T-helper 22 cell (primary cell): ENCODE measurements around the gene NAV3.

Experiments
- DNase-seq: peaks from one replicate; pipeline ENCODE4 v3.0.0-alpha.2; 2020; ENCODE audit warnings: low read depth

The NAV3 gene

DNA sequence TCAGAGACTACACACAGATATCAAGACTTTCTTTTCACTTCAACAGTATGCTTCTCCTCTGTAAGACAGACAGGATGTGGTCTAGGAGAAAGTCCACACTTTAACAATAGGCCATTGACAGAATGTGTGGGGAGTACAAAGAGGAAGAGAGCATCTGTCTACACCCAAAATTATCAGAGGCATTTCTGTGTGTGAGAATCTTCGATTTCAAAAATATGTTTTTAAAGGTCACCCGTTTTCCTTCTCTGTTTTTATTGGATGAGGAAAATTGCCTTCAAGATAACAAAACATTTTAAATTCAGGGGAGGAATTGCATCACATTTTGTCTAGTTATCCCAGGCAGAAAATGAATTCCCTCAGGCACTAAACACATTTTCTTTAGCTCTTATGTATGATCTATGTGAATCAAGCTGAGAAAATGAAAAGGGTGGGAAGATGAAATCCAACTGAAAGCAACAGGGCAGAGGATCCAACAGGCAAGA is 16.4 kb downstream of the NAV3 start:
- no peak for DNase-seq

DNA sequence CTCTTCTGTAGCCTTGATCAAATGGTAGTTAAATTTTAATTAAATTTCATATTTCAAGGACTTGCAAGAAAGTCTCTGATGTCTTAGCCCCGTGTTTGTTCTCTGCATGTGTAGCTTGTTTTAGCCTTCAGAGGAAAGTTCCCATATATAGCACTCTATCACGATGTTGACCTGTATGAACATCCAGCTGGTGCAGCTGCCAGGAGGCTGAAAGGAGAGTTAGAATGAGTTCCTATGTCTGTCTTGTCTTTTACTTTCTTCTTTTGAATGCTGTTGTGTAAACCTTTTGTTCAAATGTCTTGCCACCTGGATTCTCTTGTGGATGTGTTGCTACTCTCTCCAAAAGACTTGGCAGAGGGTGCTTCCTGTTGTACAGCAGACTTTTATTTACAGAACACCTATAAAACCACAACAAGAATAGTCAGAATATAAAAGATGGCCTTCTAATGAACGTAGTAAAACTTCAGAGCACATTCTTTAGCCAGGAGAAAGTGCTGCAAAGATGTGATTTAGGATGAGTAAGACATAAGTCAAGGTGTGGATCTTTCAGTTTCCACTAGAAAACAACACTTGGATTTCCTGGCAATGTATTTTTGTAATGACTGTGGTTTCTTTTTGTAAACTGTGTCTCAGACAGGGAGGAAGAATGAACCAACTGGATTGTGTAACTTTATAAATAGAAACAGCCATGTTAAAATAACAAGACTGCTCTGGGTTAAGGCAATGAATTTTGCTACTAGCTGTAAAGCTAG is 17.2 kb downstream of the NAV3 start:
- DNase-seq: no peak

DNA sequence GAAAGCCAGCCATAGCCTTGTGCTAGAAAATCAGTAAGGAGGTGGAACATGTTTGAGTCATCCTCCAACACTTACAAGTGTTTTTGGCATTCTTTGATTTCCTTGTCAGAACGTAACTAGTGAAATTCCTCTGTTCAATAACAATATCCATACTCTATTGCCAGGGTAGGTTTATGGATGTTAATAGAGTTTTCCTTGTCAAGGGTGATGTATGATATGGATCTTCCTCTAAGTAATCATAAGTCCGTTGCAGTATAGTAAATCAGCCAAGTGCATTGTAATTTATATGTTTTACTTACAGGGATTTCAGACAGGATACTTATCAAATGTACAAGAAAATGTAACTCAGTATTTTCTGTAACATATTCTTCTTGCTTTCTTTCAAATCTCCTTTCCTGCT is 19.4 kb downstream of the NAV3 start:
- DNase-seq: no peak

DNA sequence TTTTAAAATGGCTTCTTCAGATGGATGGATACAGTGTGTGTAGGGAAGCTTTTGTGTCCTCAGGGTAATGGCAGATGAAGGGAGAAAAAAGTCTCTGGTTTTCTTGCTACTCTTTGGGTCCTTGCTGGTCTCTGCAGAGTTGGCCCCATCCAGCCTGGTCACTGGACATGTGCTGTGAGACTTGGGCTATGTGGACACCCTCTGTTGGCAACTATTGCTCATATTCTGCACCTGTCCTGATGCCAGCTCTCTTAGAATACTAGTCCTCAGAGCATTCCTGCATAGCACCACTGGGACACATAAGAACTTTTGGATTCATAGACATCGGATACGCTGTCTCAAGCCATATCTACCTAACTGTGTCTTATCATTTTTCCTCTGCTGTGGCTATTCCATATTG is 20.0 kb downstream of the NAV3 start:
- no peak for DNase-seq

DNA sequence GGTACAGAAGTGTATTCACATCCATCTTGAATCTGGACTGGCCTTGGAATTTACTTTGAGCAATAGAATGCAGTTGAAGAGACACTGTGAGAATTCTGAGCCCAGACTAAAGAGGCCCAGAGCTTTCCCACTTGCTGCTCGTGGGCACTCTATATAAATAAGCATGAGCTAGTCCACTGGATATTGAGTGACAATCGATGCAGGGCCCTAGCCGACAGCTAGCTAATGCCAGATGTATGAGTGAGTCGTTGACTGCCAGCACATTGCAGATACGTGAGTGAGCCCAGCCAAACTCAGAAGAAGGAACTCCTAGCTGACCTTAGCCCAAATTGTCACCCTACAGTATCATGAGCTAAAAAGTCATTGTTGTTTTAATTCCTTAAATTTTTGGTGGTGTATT is 24.9 kb downstream of the NAV3 start:
- DNase-seq: no peak

DNA sequence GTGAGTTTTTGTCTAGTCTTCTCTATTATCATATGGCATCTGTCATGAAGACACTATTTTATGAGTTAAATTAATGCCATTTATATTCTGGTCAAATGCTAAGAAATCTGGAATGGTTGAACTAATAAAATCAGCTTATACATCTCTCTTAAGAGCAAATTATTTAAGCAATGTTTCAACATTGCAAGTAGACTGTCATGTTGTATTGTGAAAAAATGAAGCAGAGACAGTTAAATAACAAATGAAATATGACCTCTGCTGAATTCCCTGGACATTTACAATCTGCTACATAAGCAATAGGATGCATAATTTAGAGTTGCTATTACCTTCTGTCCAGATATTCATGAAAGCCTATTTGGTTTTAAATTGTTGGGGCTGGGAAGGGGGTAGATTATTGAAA is 30.6 kb downstream of the NAV3 start:
- DNase-seq: no peak

DNA sequence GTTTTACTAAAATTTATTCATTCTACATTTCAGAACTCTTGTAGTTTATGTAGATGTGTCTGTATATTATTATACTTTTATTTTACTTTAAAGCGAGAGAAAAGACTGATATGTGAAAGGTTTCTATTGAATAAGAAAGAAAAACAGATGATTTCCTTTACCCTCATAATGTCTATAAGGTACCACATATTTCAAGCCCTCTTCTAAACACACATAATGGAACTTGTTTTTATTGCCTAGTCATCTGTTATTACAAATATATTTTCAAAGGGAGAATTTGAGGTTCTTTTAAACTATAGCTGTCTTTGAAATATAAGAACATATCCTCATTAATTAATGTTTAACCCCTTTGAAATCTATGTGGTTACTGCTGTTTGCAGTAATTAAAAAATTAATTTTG is 34.5 kb downstream of the NAV3 start:
- no peak for DNase-seq

DNA sequence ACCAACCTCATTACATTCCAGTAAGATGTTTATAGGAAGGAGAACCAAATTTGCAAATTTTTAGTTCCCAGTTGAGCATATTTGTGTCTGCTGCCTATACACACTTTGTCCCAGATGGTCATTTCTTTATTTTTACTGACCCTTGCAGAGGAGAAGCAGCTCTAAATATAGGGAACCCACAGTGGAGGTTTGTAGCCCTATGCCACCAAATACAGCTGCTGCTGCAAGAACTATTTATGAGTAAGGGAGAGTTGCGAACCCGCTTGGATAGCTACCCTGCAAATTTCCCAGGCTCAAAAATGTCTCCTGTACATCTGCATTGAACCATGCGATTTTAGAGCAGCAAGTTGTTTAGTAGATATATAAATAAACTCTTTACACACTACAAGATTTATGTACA is 48.2 kb downstream of the NAV3 start:
- DNase-seq: no peak

DNA sequence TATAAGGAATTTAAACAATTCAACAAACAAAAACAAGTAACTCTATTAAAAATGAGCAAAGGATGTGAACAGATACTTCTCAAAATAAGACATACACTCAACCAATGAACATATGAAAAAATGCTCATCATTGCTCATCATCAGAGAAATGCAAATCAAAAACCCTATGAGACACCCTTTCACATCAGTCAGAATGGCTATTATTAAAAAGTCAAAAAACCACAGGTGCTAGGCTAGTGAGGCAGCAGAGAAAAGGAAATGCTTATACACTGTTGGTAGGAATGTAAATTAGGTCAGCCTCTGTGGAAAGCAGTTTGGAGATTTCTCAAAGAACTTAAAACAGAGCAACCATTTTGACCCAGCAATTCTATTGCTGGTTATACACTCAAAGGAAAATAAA is 52.0 kb downstream of the NAV3 start:
- DNase-seq: no peak

DNA sequence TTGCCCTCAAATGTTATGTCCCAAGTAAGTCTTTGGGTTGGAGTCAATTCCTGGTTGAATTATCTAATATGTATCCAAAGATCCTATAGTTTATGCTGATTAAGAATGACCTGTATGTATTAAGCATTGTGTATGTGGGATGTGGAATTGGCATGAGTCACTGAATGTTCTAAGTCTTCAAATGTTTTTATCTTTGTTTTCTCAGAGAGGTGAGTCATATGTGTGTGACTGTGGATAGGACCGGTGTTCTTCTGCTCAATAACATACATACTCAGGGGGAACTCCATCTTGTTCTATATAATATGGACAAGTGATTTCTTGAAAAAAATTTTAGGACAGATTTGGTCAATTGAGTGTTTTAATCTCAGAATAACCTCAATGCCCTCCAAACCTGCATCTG is 57.9 kb downstream of the NAV3 start:
- no peak for DNase-seq

DNA sequence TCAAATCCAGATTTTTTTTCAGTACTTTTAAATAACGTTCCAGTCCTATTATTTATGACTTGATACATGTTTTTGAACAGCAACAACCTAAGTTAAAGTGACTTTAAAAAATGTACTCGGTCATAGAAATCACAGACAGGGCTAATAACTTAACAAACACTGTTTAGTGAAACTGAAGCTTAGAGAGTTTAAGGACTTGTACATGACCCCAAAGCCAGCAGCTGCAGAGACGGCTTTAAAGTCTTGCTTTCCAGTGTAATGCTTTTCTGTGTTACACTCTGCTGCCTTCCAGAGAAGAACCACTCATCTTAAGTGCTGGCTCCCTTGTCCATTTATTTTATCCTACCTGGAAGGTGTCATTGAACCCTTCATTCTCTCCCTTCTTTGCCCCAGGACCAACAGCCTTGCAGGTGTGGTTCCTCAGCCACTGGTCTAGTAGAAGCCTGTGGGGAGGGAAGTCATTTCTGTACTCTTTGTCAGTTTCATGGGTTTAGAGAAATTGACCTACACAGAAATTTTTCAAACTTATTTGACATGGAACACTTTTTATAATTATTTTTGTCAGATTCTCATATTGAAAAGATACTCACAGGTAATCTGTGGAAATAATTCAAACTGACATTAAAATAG is 60.9 kb downstream of the NAV3 start:
- DNase-seq: no peak

DNA sequence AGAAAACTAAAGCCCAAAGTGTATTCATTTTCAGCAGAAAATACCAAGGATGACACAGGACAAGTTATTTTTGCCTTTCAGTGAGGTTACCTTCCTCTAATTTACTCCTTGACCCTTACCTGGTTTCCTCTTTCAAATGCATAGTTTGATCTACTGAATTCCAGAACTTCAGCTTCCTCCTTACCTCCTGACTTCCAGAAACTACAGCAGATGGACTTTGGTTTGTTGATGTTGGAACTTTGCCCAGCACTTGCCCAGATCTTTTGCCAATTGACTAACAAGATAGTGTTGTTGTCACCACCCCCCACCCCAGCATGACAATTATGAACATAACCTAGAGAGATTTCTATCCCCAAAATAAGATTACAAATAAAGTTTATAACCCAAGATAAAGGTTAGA is 63.2 kb downstream of the NAV3 start:
- no peak for DNase-seq

DNA sequence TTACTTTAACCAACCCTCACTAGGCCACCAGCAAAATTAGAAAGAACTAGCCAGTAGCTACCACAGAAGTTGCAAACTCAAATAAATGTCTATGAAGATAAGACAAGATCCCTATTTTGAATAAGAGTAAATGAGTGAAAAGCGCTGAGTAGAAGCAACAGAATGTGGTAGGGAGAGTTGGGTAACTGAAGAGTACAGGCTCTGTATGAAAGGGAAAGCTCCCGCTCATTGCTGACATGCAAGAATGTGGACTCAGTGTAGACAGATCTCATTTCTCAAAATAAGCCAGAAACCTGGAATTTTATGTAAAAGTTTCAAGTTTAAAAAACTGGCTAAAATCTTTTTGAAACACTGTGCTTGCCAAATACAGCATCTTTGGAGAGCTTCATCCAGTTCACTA is 63.9 kb downstream of the NAV3 start:
- DNase-seq: no peak

DNA sequence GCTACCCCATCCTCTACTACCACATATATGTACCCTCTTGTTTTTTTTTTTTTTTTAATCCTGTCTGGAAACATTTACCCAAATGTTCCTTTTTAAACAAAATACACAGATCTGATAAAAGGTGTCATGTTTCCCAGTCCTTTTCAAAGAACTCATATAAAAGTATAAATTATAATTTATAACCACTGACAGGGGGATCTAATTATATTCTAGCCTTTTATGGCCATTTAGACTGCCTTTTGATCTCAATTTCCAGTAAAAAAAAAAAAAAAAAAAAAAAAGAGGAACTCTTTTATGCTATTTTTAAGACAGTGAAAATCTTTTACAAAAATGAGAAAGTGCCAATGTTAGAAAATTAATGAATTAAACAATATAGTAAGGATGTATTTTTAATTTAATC is 65.0 kb downstream of the NAV3 start:
- no peak for DNase-seq

DNA sequence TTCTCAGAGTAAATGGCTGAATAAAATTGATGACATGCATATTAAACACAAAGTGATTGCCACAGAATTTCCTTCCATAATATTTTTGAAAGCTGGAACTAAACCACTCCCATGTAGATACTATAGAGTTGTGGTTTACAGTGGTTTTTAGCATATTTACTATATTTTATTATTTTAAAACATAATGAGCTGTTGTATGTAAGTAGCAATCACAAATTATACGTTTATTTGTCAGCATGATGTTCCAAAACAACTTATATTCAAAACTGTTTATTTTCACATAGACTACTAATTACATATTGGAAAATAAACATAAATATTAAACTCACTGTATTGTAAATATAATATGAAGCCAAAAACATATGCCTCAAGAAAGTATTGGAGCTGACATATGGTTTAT is 77.2 kb downstream of the NAV3 start:
- DNase-seq: no peak

DNA sequence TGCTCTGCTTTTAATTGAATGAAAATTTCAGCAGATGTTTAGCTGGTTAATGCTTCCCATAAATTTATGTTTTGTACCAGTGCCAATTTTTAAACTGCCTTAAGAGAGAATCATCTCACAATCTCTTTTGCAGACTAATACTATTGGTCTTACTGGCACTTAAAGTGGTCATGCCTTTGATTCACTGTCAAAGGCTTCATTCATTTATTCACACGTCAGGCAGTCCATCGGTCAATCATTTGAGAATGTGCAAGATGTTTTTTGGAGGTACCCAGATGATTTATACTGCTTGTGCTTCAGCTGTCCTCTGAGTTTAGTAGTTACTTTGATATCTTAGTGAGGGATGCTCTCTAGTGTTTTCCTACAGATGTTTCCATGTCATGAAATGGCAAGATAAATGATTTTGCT is 83.4 kb downstream of the NAV3 start:
- DNase-seq: no peak

DNA sequence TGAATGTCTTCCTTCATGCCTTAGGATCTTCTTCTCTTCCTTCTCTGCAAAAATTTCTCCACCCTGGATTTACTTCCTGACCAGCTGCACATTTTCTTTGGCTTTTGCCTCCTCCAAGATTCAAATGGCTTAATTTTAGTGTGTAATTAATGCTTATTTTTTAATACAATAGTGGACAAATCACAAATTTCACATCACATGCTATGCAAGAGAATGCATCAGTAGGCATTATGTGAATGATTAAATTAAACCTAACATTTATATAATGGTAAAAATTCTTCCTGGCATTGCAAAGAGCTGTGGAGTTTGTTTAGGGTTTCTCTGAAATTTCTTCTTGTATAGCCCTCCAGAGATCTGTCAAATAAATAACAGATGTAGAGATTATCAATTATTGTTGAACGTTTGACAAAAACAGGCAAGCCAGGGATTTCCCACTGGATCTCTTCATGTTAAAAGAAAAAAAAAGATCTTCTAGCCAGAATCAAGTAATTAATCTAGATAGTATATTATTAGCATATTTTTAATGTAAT is 84.4 kb downstream of the NAV3 start:
- DNase-seq: no peak

DNA sequence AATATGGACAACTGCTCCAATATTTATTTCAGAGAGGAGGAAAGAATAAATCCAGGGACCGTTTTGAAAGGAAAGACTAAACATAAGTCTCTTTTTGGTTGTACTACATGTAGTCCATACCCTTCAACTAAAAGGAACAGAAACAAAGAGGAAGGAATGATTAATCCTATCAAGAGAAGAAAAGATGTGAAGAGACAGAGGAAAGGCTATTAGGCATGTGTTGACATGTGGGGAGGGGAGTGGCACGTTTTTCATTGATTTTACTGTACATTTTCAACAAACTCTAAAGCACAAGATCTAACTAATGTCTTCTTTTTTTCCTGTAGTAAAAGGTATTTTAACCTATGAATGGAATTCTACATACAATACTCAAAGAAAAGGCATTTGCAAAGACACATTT is 85.6 kb downstream of the NAV3 start:
- no peak for DNase-seq

DNA sequence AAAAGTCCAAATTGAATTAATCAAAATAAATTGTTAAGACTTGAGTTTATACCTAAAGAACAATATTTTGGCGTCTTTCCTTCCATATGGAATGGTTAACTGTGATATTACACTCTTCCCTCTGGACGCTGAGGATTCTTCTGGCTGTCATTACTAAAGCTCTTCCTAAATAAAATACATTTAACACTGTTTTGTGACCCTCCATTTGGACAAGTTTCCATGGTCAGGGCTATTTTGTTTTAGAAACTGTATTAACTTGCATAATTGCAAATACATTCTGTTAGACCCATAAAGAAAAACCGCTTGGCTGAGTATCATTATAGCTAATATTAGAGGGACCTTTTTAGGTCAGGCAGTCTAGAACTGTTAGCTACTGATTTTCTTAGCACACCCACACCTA is 87.4 kb downstream of the NAV3 start:
- no peak for DNase-seq

DNA sequence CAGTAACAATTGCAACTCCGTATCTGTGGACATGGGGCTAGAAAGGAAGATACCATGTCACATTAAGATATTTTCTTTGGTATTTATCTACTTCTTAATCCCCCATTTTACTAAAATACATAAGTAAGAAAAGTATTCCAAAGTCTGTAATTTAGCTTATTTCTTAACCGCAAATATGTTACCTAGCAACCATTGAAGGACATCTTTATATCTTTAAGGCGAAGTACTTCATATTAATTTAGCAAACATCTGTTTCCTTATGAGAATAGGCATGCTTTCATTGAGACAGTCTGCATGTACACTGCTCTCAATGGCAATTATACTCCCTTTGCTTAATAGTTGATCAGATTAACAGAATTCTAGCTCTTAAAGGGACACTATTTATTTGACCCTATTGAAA is 88.8 kb downstream of the NAV3 start:
- DNase-seq: no peak

DNA sequence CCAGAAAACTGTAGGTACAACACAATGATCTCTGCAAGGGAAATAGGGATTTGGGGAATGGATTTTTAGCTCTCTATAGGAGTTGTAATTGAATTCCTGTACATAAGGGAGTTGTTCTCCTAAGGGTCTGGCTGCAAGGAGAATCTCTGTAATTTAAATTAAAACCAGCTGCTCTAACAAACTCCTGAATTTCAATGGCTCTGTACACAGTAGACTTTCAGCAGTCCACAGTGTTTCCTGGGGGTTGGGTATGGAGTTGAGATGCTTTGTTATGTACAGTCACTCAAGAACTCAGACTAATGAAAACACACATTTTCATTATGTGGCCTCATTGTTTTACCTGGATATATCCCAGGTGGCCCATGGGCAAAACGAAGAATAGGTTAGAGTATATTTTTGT is 93.2 kb downstream of the NAV3 start:
- DNase-seq: no peak

DNA sequence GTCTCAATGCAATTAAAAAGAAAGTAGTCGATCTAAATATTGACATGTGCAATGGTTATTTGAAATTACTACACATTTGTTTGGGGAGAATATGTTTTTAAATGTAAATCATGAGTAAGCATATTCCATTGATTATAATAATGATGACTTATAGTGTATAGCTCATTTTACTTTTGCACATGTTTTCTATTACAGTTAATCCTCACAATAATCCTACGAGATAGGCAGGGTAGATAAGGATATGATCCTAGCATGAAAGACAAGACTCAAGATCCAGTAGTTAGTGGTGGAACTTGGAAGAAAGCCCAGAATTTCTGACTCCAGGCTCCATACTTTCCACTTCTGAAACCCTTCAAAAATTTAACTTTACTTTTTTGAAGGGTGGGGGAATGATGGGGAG is 94.0 kb downstream of the NAV3 start:
- no peak for DNase-seq

DNA sequence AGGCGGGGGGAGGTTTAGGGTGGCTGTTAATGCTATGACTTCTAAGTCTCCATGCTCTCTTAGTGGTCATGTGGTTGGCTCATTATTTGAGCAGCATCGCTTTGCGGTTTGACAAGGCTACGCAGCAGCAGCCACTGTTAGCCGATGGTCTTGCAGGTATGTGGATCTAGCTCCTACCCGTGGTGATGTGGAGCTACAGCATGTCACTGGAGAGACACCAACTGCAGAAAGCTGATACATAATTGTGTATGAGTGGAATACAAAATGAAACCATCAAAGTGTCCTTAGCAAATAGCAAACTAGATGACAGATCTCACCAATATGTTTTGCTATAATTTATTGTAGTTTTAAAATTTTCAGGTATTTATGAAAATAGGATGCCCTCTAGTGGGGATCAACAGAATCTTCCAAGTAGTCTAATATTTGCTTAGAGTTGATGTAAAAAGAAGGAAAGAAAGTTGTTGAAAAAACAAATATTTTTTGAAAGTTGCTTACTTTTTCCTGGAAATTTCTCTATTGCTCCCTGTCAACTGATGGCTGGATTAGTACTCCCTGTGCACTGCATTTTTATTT is 94.9 kb downstream of the NAV3 start:
- DNase-seq: no peak
